Liver (tissue), 9 donors: ENCODE results near the gene ARID3A. TPM values are rescaled to one million over a fixed set of nuclear protein-coding genes. Genes with fewer than 3 reads are reported as not detected.

Source experiments
- DNase-seq: peaks from one replicate; pipeline ENCODE4 v3.0.0-alpha.2; 2017; ENCODE audit warnings: low spot score
- H3K27ac ChIP-seq, 2 donors: one replicate each; pipeline ENCODE4 v1.7.0; 2013; ENCODE audit warnings: inconsistent platforms in 2 of 2, low read length in 2 of 2, control low read depth in 1 of 2, low read depth in 1 of 2, mild to moderate bottlenecking in 1 of 2
- H3K27me3 ChIP-seq, 4 donors: one replicate each; pipeline versions ENCODE4 v1.6.1 to v1.7.0; 2013; ENCODE audit warnings: low read length in 3 of 4, inconsistent platforms in 1 of 4, mild to moderate bottlenecking in 1 of 4, moderate library complexity in 1 of 4; ENCODE audit not compliant: control insufficient read depth in 4 of 4, insufficient read depth in 4 of 4
- H3K36me3 ChIP-seq, 4 donors: one replicate each; pipeline versions ENCODE4 v1.6.1 to v1.7.0; 2013; ENCODE audit warnings: low read length in 3 of 4, mild to moderate bottlenecking in 3 of 4, low read depth in 1 of 4, moderate library complexity in 1 of 4; ENCODE audit not compliant: control insufficient read depth in 4 of 4, insufficient read depth in 3 of 4
- H3K4me1 ChIP-seq, 4 donors: one replicate each; pipeline versions ENCODE4 v1.6.1 to v1.7.0; 2013; ENCODE audit warnings: low read length in 3 of 4, mild to moderate bottlenecking in 3 of 4, moderate library complexity in 1 of 4; ENCODE audit not compliant: control insufficient read depth in 4 of 4, insufficient read depth in 4 of 4
- H3K4me3 ChIP-seq, 3 donors: one replicate each; pipeline versions ENCODE4 v1.6.1 to v1.7.0; 2013; ENCODE audit warnings: low read length in 3 of 3, control low read depth in 1 of 3, low read depth in 1 of 3, mild to moderate bottlenecking in 1 of 3
- H3K9ac ChIP-seq, 2 donors: one replicate each; pipeline ENCODE4 v1.7.0; 2013; ENCODE audit warnings: low read length in 2 of 2, mild to moderate bottlenecking in 2 of 2, moderate library complexity in 2 of 2, control low read depth in 1 of 2, low read depth in 1 of 2
- H3K9me3 ChIP-seq, 4 donors: one replicate each; pipeline versions ENCODE4 v1.6.1 to v1.7.0; 2013; ENCODE audit warnings: low read length in 3 of 4; ENCODE audit not compliant: control insufficient read depth in 4 of 4
- ATF3 ChIP-seq: IDR thresholded peaks from 2 replicates; pipeline ENCODE4 v1.6.1; 2016; ENCODE audit warnings: antibody characterized with exemption
- CTCF ChIP-seq: fragments of 150-350 bp; IDR thresholded peaks from 2 replicates; pipeline ENCODE4 v1.5.1; 2017; ENCODE audit warnings: improper control_type of control experiment, low read depth, low read length; ENCODE audit not compliant: missing input control
- EGR1 ChIP-seq, 2 donors: IDR thresholded peaks; 2 replicates each; pipeline ENCODE4 v1.6.1; 2016 to 2018; ENCODE audit warnings: antibody characterized with exemption in 2 of 2, low read depth in 2 of 2
- FOXA1 ChIP-seq: IDR thresholded peaks from 2 replicates; pipeline ENCODE4 v1.6.1; 2016; ENCODE audit warnings: antibody characterized with exemption
- FOXA2 ChIP-seq: IDR thresholded peaks from 2 replicates; pipeline ENCODE4 v1.6.1; 2016; ENCODE audit warnings: antibody characterized with exemption
- HNF4A ChIP-seq, 2 donors: conservative IDR thresholded peaks; 2 replicates each; pipeline ENCODE4 v1.6.1; 2016; ENCODE audit warnings: antibody characterized with exemption in 2 of 2, mild to moderate bottlenecking in 2 of 2
- HNF4G ChIP-seq: IDR thresholded peaks from 2 replicates; pipeline ENCODE4 v1.6.1; 2016; ENCODE audit warnings: antibody characterized with exemption
- JUND ChIP-seq, 2 donors: IDR thresholded peaks; 2 replicates each; pipeline ENCODE4 v1.6.1; 2016; ENCODE audit warnings: antibody characterized with exemption in 2 of 2
- MAX ChIP-seq: IDR thresholded peaks from 2 replicates; pipeline ENCODE4 v1.6.1; 2016; ENCODE audit warnings: antibody characterized with exemption
- NR2F2 ChIP-seq: IDR thresholded peaks from 2 replicates; pipeline ENCODE4 v1.6.1; 2016; ENCODE audit warnings: antibody characterized with exemption
- RAD21 ChIP-seq, 2 donors: IDR thresholded peaks; 2 replicates each; pipeline ENCODE4 v1.6.1; 2016; ENCODE audit warnings: antibody characterized with exemption in 2 of 2, mild to moderate bottlenecking in 2 of 2
- REST ChIP-seq: IDR thresholded peaks from 2 replicates; pipeline ENCODE4 v1.6.1; 2016; ENCODE audit warnings: antibody characterized with exemption, mild to moderate bottlenecking
- RXRA ChIP-seq, 2 donors: IDR thresholded peaks; 2 replicates each; pipeline ENCODE4 v1.6.1; 2017 to 2018; ENCODE audit warnings: antibody characterized with exemption in 2 of 2, mild to moderate bottlenecking in 1 of 2
- SP1 ChIP-seq: IDR thresholded peaks from 2 replicates; pipeline ENCODE4 v1.6.1; 2018; ENCODE audit warnings: antibody characterized with exemption, mild to moderate bottlenecking
- TAF1 ChIP-seq: conservative IDR thresholded peaks from 2 replicates; pipeline ENCODE4 v1.6.1; 2016; ENCODE audit warnings: antibody characterized with exemption, mild to moderate bottlenecking
- YY1 ChIP-seq: IDR thresholded peaks from 2 replicates; pipeline ENCODE4 v1.6.1; 2016; ENCODE audit warnings: antibody characterized with exemption, mild to moderate bottlenecking
- ZBTB33 ChIP-seq: IDR thresholded peaks from 2 replicates; pipeline ENCODE4 v1.6.1; 2016; ENCODE audit warnings: antibody characterized with exemption
- WGBS: extraction: QIAGEN DNeasy Blood & Tissue Kit; methylation state at CpG from one replicate; pipeline ENCODE4 v1.1.7; 2013; 5-methylcytosine and 5-hydroxymethylcytosine counted together
- polyA plus RNA-seq, 2 donors: library from polyadenylated mRNA; stranded (reverse) in 1 of 2; unstranded in 1 of 2; fragments of 200-250 nt in 1 of 2; fragments of >200 nt in 1 of 2; fragmentation: Nextera tagmentation in 1 of 2; extraction: Ambion mirVana in 1 of 2; gene quantifications; one replicate each; pipeline versions ENCODE4 v1.2.1 to v1.2.3, GENCODE V29; 2013 to 2015
- total RNA-seq, 2 donors: library from RNA; depleted of rRNA; stranded (reverse); fragments of >200 nt; gene quantifications; one replicate each; pipeline ENCODE4 v1.2.3, GENCODE V29; 2014
- donor health status: healthy.
- donor health status: healthy.
- donor health status: healthy.
- donor health status: healthy.
- donor health status: healthy.

Gene ARID3A
- total and polyA plus RNA-seq, 4 donors = 0.74 to 42.4 (median 3.1) TPM

- H3K27ac ChIP-seq = no peak overlapping the region
- no peak overlapping the region for H3K4me3 ChIP-seq
- H3K27me3 ChIP-seq = no peaks in the 10 kb centered on the region
- peaks cover 0 to 10% (median 1%) of the 10 kb centered on the region in 4 donors for H3K36me3 ChIP-seq
- no peak overlapping the region for H3K9ac ChIP-seq
- TF ChIP-seq FOXA1 (no peak), RXRA (IDR thresholded peaks at IDR 0.05) (no peak), CTCF (no peak), ZBTB33 (no peak), NR2F2 (no peak), REST (no peak), ATF3 (no peak), TAF1 (no peak), YY1 (no peak), EGR1 (IDR thresholded peaks at IDR 0.05; ENCODE audit: low read depth in 2 of 2) (no peak), HNF4G (no peak), FOXA2 (no peak), HNF4A (conservative IDR thresholded peaks at IDR 0.05) (no peak), RAD21 (IDR thresholded peaks at IDR 0.05) (no peak), MAX (no peak), SP1 (no peak), JUND (IDR thresholded peaks at IDR 0.05) (no peak)
- 95% methylated on average over 8 of the region's 8 CpGs for WGBS
- no peaks in the 10 kb centered on the region for H3K9me3 ChIP-seq
- no peak for DNase-seq
- H3K4me1 ChIP-seq = peaks cover 7 to 14% (median 9%) of the 10 kb centered on the region in 4 donors
These were observed 21.3 kb upstream of the ARID3A start for GRCh38 chr19:904545-904944.

GRCh38 chr19:906480-906879 lies 19.4 kb upstream of the ARID3A start:
- Histone ChIP-seq H3K27me3 (no peaks in the 10 kb centered on the region), H3K4me3 (no peak overlapping the region), H3K36me3 (peaks cover 0 to 5% (median 0%) of the 10 kb centered on the region in 4 donors), H3K9me3 (no peaks in the 10 kb centered on the region), H3K4me1 (peaks cover 9 to 14% (median 10%) of the 10 kb centered on the region in 4 donors), H3K27ac (no peak overlapping the region), H3K9ac (no peak overlapping the region)
- WGBS = 96% methylated on average over 7 of the region's 7 CpGs
- no peak for DNase-seq
- no peak for TF ChIP-seq EGR1 (IDR thresholded peaks at IDR 0.05; ENCODE audit: low read depth in 2 of 2)
- TF ChIP-seq FOXA1 = no peak
- TF ChIP-seq SP1 = no peak
- TF ChIP-seq REST = no peak
- no peak for TF ChIP-seq TAF1
- no peak for TF ChIP-seq RXRA (IDR thresholded peaks at IDR 0.05)
- TF ChIP-seq CTCF = no peak
- no peak for TF ChIP-seq HNF4A (conservative IDR thresholded peaks at IDR 0.05)
